HepG2 (cell line): Measurements from ENCODE around the gene RAB33B. TPM values are rescaled to one million over a fixed set of nuclear protein-coding genes. Genes with fewer than 3 reads are reported as not detected.
A peak's percentile ranks its signal among the peaks of the same experiment; 100 is the strongest.

Source experiments
- ARID2 ChIP-seq: sonication (generic); formaldehyde crosslinking; IDR thresholded peaks from 2 replicates; pipeline ENCODE4 v1.8.1; 2022; ENCODE audit warnings: mild to moderate bottlenecking, missing genetic modification reagents, borderline replicate concordance
- ATAD3A ChIP-seq: sonication (generic); formaldehyde crosslinking; IDR thresholded peaks from 2 replicates; pipeline ENCODE4 v1.4.0; 2020; ENCODE audit warnings: missing genetic modification reagents
- CCDC6 ChIP-seq: sonication (generic); formaldehyde crosslinking; IDR thresholded peaks from 2 replicates; pipeline ENCODE4 v1.8.1; 2022; ENCODE audit warnings: mild to moderate bottlenecking, missing genetic modification reagents, moderate library complexity
- HOXA9 ChIP-seq: sonication (generic); formaldehyde crosslinking; IDR thresholded peaks from 2 replicates; pipeline ENCODE4 v1.8.1; 2022; ENCODE audit warnings: missing genetic modification reagents, mild to moderate bottlenecking, moderate library complexity, borderline replicate concordance
- KAT8 ChIP-seq: IDR thresholded peaks from 2 replicates; pipeline ENCODE4 v1.6.1; 2016; ENCODE audit warnings: missing genetic modification reagents, missing compliant biosample characterization
- KDM2A ChIP-seq: sonication (generic); formaldehyde crosslinking; IDR thresholded peaks from 2 replicates; pipeline ENCODE4 v1.4.0; 2020; ENCODE audit warnings: low read depth, missing genetic modification reagents, borderline replicate concordance
- KLF13 ChIP-seq: sonication (generic); formaldehyde crosslinking; IDR thresholded peaks from 2 replicates; pipeline ENCODE4 v1.4.0; 2020; ENCODE audit warnings: mild to moderate bottlenecking, missing genetic modification reagents
- PAXIP1 ChIP-seq: sonication (generic); formaldehyde crosslinking; conservative IDR thresholded peaks from 2 replicates; pipeline ENCODE4 v1.4.0; 2020; ENCODE audit warnings: mild to moderate bottlenecking, missing genetic modification reagents, moderate library complexity
- POLR2A ChIP-seq, 2 experiments: IDR thresholded peaks; 2 replicates each; pipeline ENCODE4 v1.6.1; 2011; ENCODE audit warnings: low read depth in 2 of 2, low read length in 2 of 2, mild to moderate bottlenecking in 1 of 2, moderate library complexity in 1 of 2; ENCODE audit not compliant: insufficient read depth in 1 of 2
- ZC3H13 ChIP-seq: sonication (generic); formaldehyde crosslinking; IDR thresholded peaks from 2 replicates; pipeline ENCODE4 v1.8.1; 2023; ENCODE audit warnings: mild to moderate bottlenecking, missing genetic modification reagents, moderate library complexity
- ZFP90 ChIP-seq: sonication (generic); formaldehyde crosslinking; IDR thresholded peaks from 2 replicates; pipeline ENCODE4 v1.8.0; 2022; ENCODE audit warnings: missing genetic modification reagents, mild to moderate bottlenecking, inconsistent platforms, borderline replicate concordance
- ZNF329 ChIP-seq: sonication (generic); formaldehyde crosslinking; IDR thresholded peaks from 2 replicates; pipeline ENCODE4 v1.9.0; 2021; ENCODE audit warnings: low read depth, mild to moderate bottlenecking, missing genetic modification reagents
- ZNF589 ChIP-seq: sonication (generic); formaldehyde crosslinking; conservative IDR thresholded peaks from 2 replicates; pipeline ENCODE4 v1.8.0; 2022; ENCODE audit warnings: mild to moderate bottlenecking, moderate library complexity, missing genetic modification reagents
- polyA plus RNA-seq, 8 experiments: library from polyadenylated mRNA; depleted of rRNA in 3 of 8; stranded (reverse) in 7 of 8; unstranded in 1 of 8; fragments of >200 nt; fragmentation: Illumina TruSeq in 4 of 8; extraction: Trizol in 4 of 8; gene quantifications; 2 replicates each; pipeline versions ENCODE4 v1.2.1 to v1.2.3, GENCODE V29; 2011 to 2016; ENCODE audit warnings: low read depth in 4 of 8, missing spikeins in 1 of 8, mixed read lengths in 1 of 8; ENCODE audit not compliant: insufficient read depth in 1 of 8
- total RNA-seq, 5 experiments: library from RNA; depleted of rRNA; stranded (reverse); fragments of >200 nt; fragmentation: Illumina TruSeq; extraction: Trizol; gene quantifications; 2 replicates each; pipeline ENCODE4 v1.2.3, GENCODE V29; 2016; ENCODE audit warnings: low read depth in 1 of 5
- TF ChIP-seq, protein P1 (sequence below): sonication (generic); formaldehyde crosslinking; IDR thresholded peaks from 2 replicates; pipeline ENCODE4 v1.5.0; 2020; ENCODE audit warnings: mild to moderate bottlenecking, missing genetic modification reagents, moderate library complexity
- TF ChIP-seq, protein P2 (sequence below): sonication (generic); formaldehyde crosslinking; IDR thresholded peaks from 2 replicates; pipeline ENCODE4 v1.4.0; 2020; ENCODE audit warnings: mild to moderate bottlenecking, missing genetic modification reagents
- TF ChIP-seq, protein P3 (sequence below): IDR thresholded peaks from 2 replicates; pipeline ENCODE4 v1.6.1; 2012; ENCODE audit warnings: low read length, improper control_type of control experiment

Gene RAB33B
- total and polyA plus RNA-seq, 2 of the 13 experiments (the other 11 are each of a cell fraction or from before 2014, with no cell fraction given), result 7.6 to 8.1 TPM

GRCh38 chr4:139454111-139455045 is at the start of gene RAB33B (continued):
- TF ChIP-seq, protein P1, sequence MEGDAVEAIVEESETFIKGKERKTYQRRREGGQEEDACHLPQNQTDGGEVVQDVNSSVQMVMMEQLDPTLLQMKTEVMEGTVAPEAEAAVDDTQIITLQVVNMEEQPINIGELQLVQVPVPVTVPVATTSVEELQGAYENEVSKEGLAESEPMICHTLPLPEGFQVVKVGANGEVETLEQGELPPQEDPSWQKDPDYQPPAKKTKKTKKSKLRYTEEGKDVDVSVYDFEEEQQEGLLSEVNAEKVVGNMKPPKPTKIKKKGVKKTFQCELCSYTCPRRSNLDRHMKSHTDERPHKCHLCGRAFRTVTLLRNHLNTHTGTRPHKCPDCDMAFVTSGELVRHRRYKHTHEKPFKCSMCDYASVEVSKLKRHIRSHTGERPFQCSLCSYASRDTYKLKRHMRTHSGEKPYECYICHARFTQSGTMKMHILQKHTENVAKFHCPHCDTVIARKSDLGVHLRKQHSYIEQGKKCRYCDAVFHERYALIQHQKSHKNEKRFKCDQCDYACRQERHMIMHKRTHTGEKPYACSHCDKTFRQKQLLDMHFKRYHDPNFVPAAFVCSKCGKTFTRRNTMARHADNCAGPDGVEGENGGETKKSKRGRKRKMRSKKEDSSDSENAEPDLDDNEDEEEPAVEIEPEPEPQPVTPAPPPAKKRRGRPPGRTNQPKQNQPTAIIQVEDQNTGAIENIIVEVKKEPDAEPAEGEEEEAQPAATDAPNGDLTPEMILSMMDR (CRISPR knock-in tag), result peak; percentile 20; the same call in 1 of the 2 replicates
- TF ChIP-seq CCDC6 (peak; percentile 12; the same call in 1 of the 2 replicates), HOXA9 (CRISPR knock-in tag) (0 out of 2 replicates have a peak, but pooled peaks have one; percentile 20), ARID2 (CRISPR knock-in tag) (no peak), ZNF589 (CRISPR knock-in tag) (peak; percentile 62; the same call in 1 of the 2 replicates), ZFP90 (CRISPR knock-in tag) (no peak), PAXIP1 (CRISPR knock-in tag) (0 out of 2 replicates have a peak, but pooled peaks have one; percentile 1), POLR2A (IDR thresholded peaks at IDR 0.05; ENCODE audit: insufficient read depth in 1 of 2, low read depth in 2 of 2, low read length in 2 of 2) (peak in 1 of 2 experiments; percentile 11; a peak in 1 of 4 replicates), ATAD3A (CRISPR knock-in tag) (no peak), ZNF329 (CRISPR knock-in tag) (0 out of 2 replicates have a peak, but pooled peaks have one; percentile 30), KAT8 (0 out of 2 replicates have a peak, but pooled peaks have one; percentile 10), KLF13 (CRISPR knock-in tag) (peak; percentile 63; the same call in 1 of the 2 replicates), ZC3H13 (peak; percentile 14; the same call in 1 of the 2 replicates), KDM2A (peak; percentile 34)
- TF ChIP-seq, protein P2, sequence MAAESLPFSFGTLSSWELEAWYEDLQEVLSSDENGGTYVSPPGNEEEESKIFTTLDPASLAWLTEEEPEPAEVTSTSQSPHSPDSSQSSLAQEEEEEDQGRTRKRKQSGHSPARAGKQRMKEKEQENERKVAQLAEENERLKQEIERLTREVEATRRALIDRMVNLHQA (CRISPR knock-in tag), result no peak
- TF ChIP-seq, protein P3, sequence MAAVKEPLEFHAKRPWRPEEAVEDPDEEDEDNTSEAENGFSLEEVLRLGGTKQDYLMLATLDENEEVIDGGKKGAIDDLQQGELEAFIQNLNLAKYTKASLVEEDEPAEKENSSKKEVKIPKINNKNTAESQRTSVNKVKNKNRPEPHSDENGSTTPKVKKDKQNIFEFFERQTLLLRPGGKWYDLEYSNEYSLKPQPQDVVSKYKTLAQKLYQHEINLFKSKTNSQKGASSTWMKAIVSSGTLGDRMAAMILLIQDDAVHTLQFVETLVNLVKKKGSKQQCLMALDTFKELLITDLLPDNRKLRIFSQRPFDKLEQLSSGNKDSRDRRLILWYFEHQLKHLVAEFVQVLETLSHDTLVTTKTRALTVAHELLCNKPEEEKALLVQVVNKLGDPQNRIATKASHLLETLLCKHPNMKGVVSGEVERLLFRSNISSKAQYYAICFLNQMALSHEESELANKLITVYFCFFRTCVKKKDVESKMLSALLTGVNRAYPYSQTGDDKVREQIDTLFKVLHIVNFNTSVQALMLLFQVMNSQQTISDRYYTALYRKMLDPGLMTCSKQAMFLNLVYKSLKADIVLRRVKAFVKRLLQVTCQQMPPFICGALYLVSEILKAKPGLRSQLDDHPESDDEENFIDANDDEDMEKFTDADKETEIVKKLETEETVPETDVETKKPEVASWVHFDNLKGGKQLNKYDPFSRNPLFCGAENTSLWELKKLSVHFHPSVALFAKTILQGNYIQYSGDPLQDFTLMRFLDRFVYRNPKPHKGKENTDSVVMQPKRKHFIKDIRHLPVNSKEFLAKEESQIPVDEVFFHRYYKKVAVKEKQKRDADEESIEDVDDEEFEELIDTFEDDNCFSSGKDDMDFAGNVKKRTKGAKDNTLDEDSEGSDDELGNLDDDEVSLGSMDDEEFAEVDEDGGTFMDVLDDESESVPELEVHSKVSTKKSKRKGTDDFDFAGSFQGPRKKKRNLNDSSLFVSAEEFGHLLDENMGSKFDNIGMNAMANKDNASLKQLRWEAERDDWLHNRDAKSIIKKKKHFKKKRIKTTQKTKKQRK, result no peak
